HepG2 (cell line): ENCODE measurements around the gene FRS2. TPM values are rescaled to one million over a fixed set of nuclear protein-coding genes. Genes with fewer than 3 reads are reported as not detected.

ENCODE experiments used
- EED ChIP-seq: sonication (generic); formaldehyde crosslinking; IDR thresholded peaks from 2 replicates; pipeline ENCODE4 v1.5.0; 2020; ENCODE audit warnings: mild to moderate bottlenecking, missing genetic modification reagents
- FOSL1 ChIP-seq: sonication (generic); formaldehyde crosslinking; IDR thresholded peaks from 2 replicates; pipeline ENCODE4 v1.9.0; 2021; ENCODE audit warnings: missing genetic modification reagents, borderline replicate concordance
- HDAC2 ChIP-seq: sonication (generic); formaldehyde crosslinking; IDR thresholded peaks from 2 replicates; pipeline ENCODE4 v1.4.0; 2020; ENCODE audit warnings: missing genetic modification reagents
- KLF16 ChIP-seq, 2 experiments: sonication (generic) in 1 of 2; formaldehyde crosslinking in 1 of 2; IDR thresholded peaks; 2 replicates each; pipeline versions ENCODE4 v1.6.1 to v1.8.0; 2016 to 2023; ENCODE audit warnings: missing genetic modification reagents in 2 of 2, missing compliant biosample characterization in 1 of 2
- PLRG1 ChIP-seq: fragments of 450-650 bp; conservative IDR thresholded peaks from 2 replicates; pipeline ENCODE4 v1.6.1; 2016
- SRSF1 ChIP-seq: fragments of 200-400 bp; formaldehyde crosslinking; optimal IDR thresholded peaks from 2 replicates; pipeline ENCODE3; 2017; ENCODE audit warnings: mild to moderate bottlenecking, low read depth, low read length, moderate library complexity
- TAF1 ChIP-seq: sonication (generic); formaldehyde crosslinking; IDR thresholded peaks from 2 replicates; pipeline ENCODE4 v1.4.0; 2020; ENCODE audit warnings: missing genetic modification reagents
- ZMYM3 ChIP-seq: sonication (generic); formaldehyde crosslinking; IDR thresholded peaks from 2 replicates; pipeline ENCODE4 v1.5.1; 2020; ENCODE audit warnings: mild to moderate bottlenecking, missing genetic modification reagents
- ZNF275 ChIP-seq: sonication (generic); formaldehyde crosslinking; IDR thresholded peaks from 2 replicates; pipeline ENCODE4 v1.8.0; 2022; ENCODE audit warnings: missing genetic modification reagents, mild to moderate bottlenecking, inconsistent platforms, borderline replicate concordance
- ZNF362 ChIP-seq: sonication (generic); formaldehyde crosslinking; IDR thresholded peaks from 2 replicates; pipeline ENCODE4 v1.4.0; 2020; ENCODE audit warnings: missing genetic modification reagents, mild to moderate bottlenecking, borderline replicate concordance
- ZNF468 ChIP-seq: sonication (generic); formaldehyde crosslinking; IDR thresholded peaks from 2 replicates; pipeline ENCODE4 v1.8.0; 2022; ENCODE audit warnings: mild to moderate bottlenecking, moderate library complexity, missing genetic modification reagents
- polyA plus RNA-seq, 8 experiments: library from polyadenylated mRNA; depleted of rRNA in 3 of 8; stranded (reverse) in 7 of 8; unstranded in 1 of 8; fragments of >200 nt; fragmentation: Illumina TruSeq in 4 of 8; extraction: Trizol in 4 of 8; gene quantifications; 2 replicates each; pipeline versions ENCODE4 v1.2.1 to v1.2.3, GENCODE V29; 2011 to 2016; ENCODE audit warnings: low read depth in 4 of 8, missing spikeins in 1 of 8, mixed read lengths in 1 of 8; ENCODE audit not compliant: insufficient read depth in 1 of 8
- total RNA-seq, 5 experiments: library from RNA; depleted of rRNA; stranded (reverse); fragments of >200 nt; fragmentation: Illumina TruSeq; extraction: Trizol; gene quantifications; 2 replicates each; pipeline ENCODE4 v1.2.3, GENCODE V29; 2016; ENCODE audit warnings: low read depth in 1 of 5

FRS2 gene
- total and polyA plus RNA-seq, 2 of the 13 experiments (the other 11 are each of a cell fraction or from before 2014, with no cell fraction given), result 8.3 to 16.8 TPM

GRCh38 chr12:69519871-69520270 lies 49.7 kb downstream of the FRS2 start (continued):
- no peak for TF ChIP-seq ZNF362 (CRISPR knock-in tag)
- no peak for TF ChIP-seq KLF16 (CRISPR knock-in tag; IDR thresholded peaks at IDR 0.05)
- no peak for TF ChIP-seq ZNF275 (CRISPR knock-in tag)
- no peak for TF ChIP-seq ZNF468 (CRISPR knock-in tag)
- no peak for TF ChIP-seq SRSF1
- no peak for TF ChIP-seq EED
- no peak for TF ChIP-seq FOSL1 (CRISPR knock-in tag)
- TF ChIP-seq HDAC2 (CRISPR knock-in tag), result no peak
- TF ChIP-seq PLRG1, result no peak
- no peak for TF ChIP-seq TAF1 (CRISPR knock-in tag)
- no peak for TF ChIP-seq ZMYM3 (CRISPR knock-in tag)
